Suprapubic skin (tissue), 4 donors: Measurements from ENCODE around the gene CGB2. TPM values are rescaled to one million over a fixed set of nuclear protein-coding genes. Genes with fewer than 3 reads are reported as not detected.
"Not testable (repeated sequence)": the region's sequence is repeated elsewhere in the genome, so short reads cannot be mapped to it uniquely, and the experiment has no call there.

Source experiments
- DNase-seq, 2 donors: peaks; one replicate each; pipeline ENCODE4 v3.0.0-alpha.2; 2019; ENCODE audit warnings: low spot score in 2 of 2
- H3K27ac ChIP-seq: fragments of 200-600 bp; sonication (generic); one replicate; pipeline ENCODE4 v1.5.1; 2019
- H3K27me3 ChIP-seq: fragments of 200-600 bp; sonication (generic); one replicate; pipeline ENCODE4 v1.5.1; 2019
- H3K36me3 ChIP-seq: fragments of 200-600 bp; sonication (generic); one replicate; pipeline ENCODE4 v1.5.1; 2019
- H3K4me1 ChIP-seq: fragments of 200-600 bp; sonication (generic); one replicate; pipeline ENCODE4 v1.5.1; 2019
- H3K4me3 ChIP-seq: fragments of 200-600 bp; sonication (generic); one replicate; pipeline ENCODE4 v1.5.1; 2019; ENCODE audit warnings: mild to moderate bottlenecking
- H3K9me3 ChIP-seq: fragments of 200-600 bp; sonication (generic); one replicate; pipeline ENCODE4 v1.5.1; 2019
- CTCF ChIP-seq, 2 donors: fragments of 200-600 bp in 1 of 2; fragments of 450-650 bp in 1 of 2; sonication (generic) in 1 of 2; IDR thresholded peaks; one replicate each; pipeline ENCODE4 v1.5.1; 2016 to 2019; ENCODE audit warnings: antibody characterized with exemption in 2 of 2, mild to moderate bottlenecking in 1 of 2, moderate library complexity in 1 of 2
- EP300 ChIP-seq: sonication (generic); formaldehyde crosslinking; IDR thresholded peaks from one replicate; pipeline ENCODE4 v1.6.1; 2017; ENCODE audit warnings: antibody characterized with exemption
- POLR2A ChIP-seq, 2 donors: fragments of 450-650 bp; IDR thresholded peaks; one replicate each; pipeline ENCODE4 v1.6.1; 2017; ENCODE audit warnings: antibody characterized with exemption in 2 of 2, mild to moderate bottlenecking in 2 of 2, moderate library complexity in 2 of 2
- POLR2AphosphoS5 ChIP-seq, 3 donors: sonication (generic); formaldehyde crosslinking; IDR thresholded peaks; one replicate each; pipeline ENCODE4 v1.6.1; 2017; ENCODE audit warnings: antibody characterized with exemption in 3 of 3
- WGBS: methylation state at CpG from one replicate; pipeline ENCODE4 v1.1.5; 2018; 5-methylcytosine and 5-hydroxymethylcytosine counted together
- total RNA-seq, 4 donors: library from RNA; depleted of rRNA; stranded (reverse); fragments of >200 nt; gene quantifications; one replicate each; pipeline ENCODE4 v1.1.0, GENCODE V29; 2016

Gene CGB2
- total RNA-seq, 4 donors from 2014 or later: not detected

- no peak overlapping the region for H3K4me3 ChIP-seq
- no peak for DNase-seq
- 65% methylated on average over 11 of the region's 11 CpGs for WGBS
- peaks cover 6% of the 10 kb centered on the region for H3K27me3 ChIP-seq
- TF ChIP-seq EP300 (no peak), CTCF (IDR thresholded peaks at IDR 0.05) (no peak), POLR2AphosphoS5 (IDR thresholded peaks at IDR 0.05) (no peak), POLR2A (IDR thresholded peaks at IDR 0.05) (no peak)
- no peak overlapping the region for H3K27ac ChIP-seq
- H3K4me1 ChIP-seq: peaks cover 27% of the 10 kb centered on the region
- H3K36me3 ChIP-seq: peaks cover 12% of the 10 kb centered on the region
- H3K9me3 ChIP-seq: no peaks in the 10 kb centered on the region
Observed at GRCh38 chr19:49020342-49020741, 11.3 kb upstream of the CGB2 start.

- H3K27ac ChIP-seq: no peak overlapping the region
- WGBS: 40% methylated on average over 16 of the region's 16 CpGs
- no peak overlapping the region for H3K4me3 ChIP-seq
- DNase-seq: no peak
- TF ChIP-seq EP300: no peak
- peaks cover 6% of the 10 kb centered on the region for H3K27me3 ChIP-seq
- H3K9me3 ChIP-seq: no peaks in the 10 kb centered on the region
- H3K4me1 ChIP-seq: peaks cover 27% of the 10 kb centered on the region
- H3K36me3 ChIP-seq: peaks cover 3% of the 10 kb centered on the region
Observed at GRCh38 chr19:49020931-49021895, 10.5 kb upstream of the CGB2 start.

- Histone ChIP-seq H3K36me3 (no peaks in the 10 kb centered on the region), H3K4me3 (no peak overlapping the region), H3K9me3 (no peaks in the 10 kb centered on the region), H3K4me1 (peaks cover 27% of the 10 kb centered on the region), H3K27me3 (peaks cover 6% of the 10 kb centered on the region), H3K27ac (no peak overlapping the region)
- DNase-seq: no peak
- WGBS: 90% methylated on average over 9 of the region's 9 CpGs
- TF ChIP-seq CTCF (IDR thresholded peaks at IDR 0.05) (no peak), EP300 (no peak), POLR2AphosphoS5 (IDR thresholded peaks at IDR 0.05) (no peak), POLR2A (IDR thresholded peaks at IDR 0.05) (no peak)
Observed at GRCh38 chr19:49022116-49022515, 9.6 kb upstream of the CGB2 start.

GRCh38 chr19:49024233-49024632, 7.5 kb upstream of the CGB2 start, which contains the start of gene CGB3:
Gene CGB3 (minus strand): TSS chr19:49024333. CDS start chr19:49023971, 362 bp downstream.
- H3K27me3 ChIP-seq, H3K9me3 ChIP-seq, DNase-seq, H3K27ac ChIP-seq, H3K4me1 ChIP-seq, H3K36me3 ChIP-seq, H3K4me3 ChIP-seq: not testable (repeated sequence)
- 50% methylated on average over 3 of the region's 15 CpGs for WGBS

GRCh38 chr19:49025088-49025487, 6.6 kb upstream of the CGB2 start:
- not testable (repeated sequence) for H3K4me3 ChIP-seq, H3K36me3 ChIP-seq, DNase-seq, H3K4me1 ChIP-seq, H3K27ac ChIP-seq, H3K27me3 ChIP-seq, H3K9me3 ChIP-seq
- 92% methylated on average over 4 of the region's 6 CpGs for WGBS

- DNase-seq: not testable (repeated sequence)
- WGBS: 88% methylated on average over 4 of the region's 23 CpGs
Observed at GRCh38 chr19:49025599-49025998, 6.1 kb upstream of the CGB2 start.

GRCh38 chr19:49028686-49029085, 3.0 kb upstream of the CGB2 start:
- not testable (repeated sequence) for H3K9me3 ChIP-seq, H3K27ac ChIP-seq, H3K36me3 ChIP-seq, DNase-seq, H3K4me3 ChIP-seq, H3K27me3 ChIP-seq, H3K4me1 ChIP-seq
- 89% methylated on average over 9 of the region's 9 CpGs for WGBS

More at GRCh38 chr19:49025599-49025998, 6.1 kb upstream of the CGB2 start:
- not testable (repeated sequence) for H3K9me3 ChIP-seq, H3K4me3 ChIP-seq, H3K36me3 ChIP-seq, H3K27me3 ChIP-seq, H3K27ac ChIP-seq, H3K4me1 ChIP-seq

GRCh38 chr19:49029749-49030148, 1.9 kb upstream of the CGB2 start:
- not testable (repeated sequence) for DNase-seq, H3K9me3 ChIP-seq, H3K4me1 ChIP-seq, H3K4me3 ChIP-seq, H3K27ac ChIP-seq, H3K27me3 ChIP-seq, H3K36me3 ChIP-seq
- WGBS: 85% methylated on average over 14 of the region's 14 CpGs

GRCh38 chr19:49030323-49030722, 1.4 kb upstream of the CGB2 start:
- not testable (repeated sequence) for H3K4me3 ChIP-seq, H3K4me1 ChIP-seq, H3K9me3 ChIP-seq, H3K36me3 ChIP-seq, H3K27me3 ChIP-seq, DNase-seq, H3K27ac ChIP-seq
- WGBS: 95% methylated on average over 3 of the region's 8 CpGs
